ENCODE data around the gene F12. TPM values are rescaled to one million over a fixed set of nuclear protein-coding genes. Genes with fewer than 3 reads are reported as not detected.

F12 gene
- total RNA-seq, 4 donors from 2014 or later, result 0.42 to 2.6 (median 1.1) TPM; not detected in 1

GRCh38 chr5:177366528-177367322 is 42.6 kb downstream of the F12 start:
- no peaks in the 10 kb centered on the region for H3K27me3 ChIP-seq
- DNase-seq, result peak; percentile 96 to 97
- no peaks in the 10 kb centered on the region for H3K9me3 ChIP-seq
- peak overlapping the region; percentile 93 to 98 (median 93) for H3K27ac ChIP-seq
- H3K36me3 ChIP-seq, result no peaks in the 10 kb centered on the region
- intact Hi-C loops (cut with DNase I), result loop anchor here (5.0 kb wide), 1 partner anchor 54 kb away; the partner anchor contains the start of gene MXD3
- TF ChIP-seq POLR2A (IDR thresholded peaks at IDR 0.05) (peak in 1 of 2 donors; percentile 72), CTCF (IDR thresholded peaks at IDR 0.05) (no peak)
- 11 to 17% methylated on average over 35 to 36 of the region's 36 CpGs for WGBS, 2 donors
- H3K4me1 ChIP-seq, result peaks cover 30 to 50% of the 10 kb centered on the region in 2 donors
- H3K4me3 ChIP-seq (replicated peaks in 1 of 3), result peak overlapping the region in 2 of 3 donors; percentile 22 to 41

- Histone ChIP-seq H3K4me3 (replicated peaks in 1 of 3) (no peak overlapping the region), H3K27ac (peak overlapping the region; percentile 93 to 98 (median 93)), H3K9me3 (no peaks in the 10 kb centered on the region), H3K36me3 (no peaks in the 10 kb centered on the region), H3K4me1 (peaks cover 26 to 48% of the 10 kb centered on the region in 2 donors), H3K27me3 (no peaks in the 10 kb centered on the region)
- peak in 1 of 2 donors; percentile 18 for DNase-seq
- WGBS, 2 donors, result 80 to 84% methylated on average over 8 to 14 of the region's 14 CpGs
- TF ChIP-seq CTCF (IDR thresholded peaks at IDR 0.05) (no peak), POLR2A (IDR thresholded peaks at IDR 0.05) (no peak)
- intact Hi-C loops (cut with DNase I), result loop anchor here (5.0 kb wide), 1 partner anchor 54 kb away; the partner anchor contains the start of gene MXD3
Measured at GRCh38 chr5:177365845-177366527, 43.4 kb downstream of the F12 start.

GRCh38 chr5:177364159-177364962 is 45.0 kb downstream of the F12 start:
- Histone ChIP-seq H3K27me3 (no peaks in the 10 kb centered on the region), H3K27ac (no peak overlapping the region), H3K4me3 (replicated peaks in 1 of 3) (no peak overlapping the region), H3K4me1 (peaks cover 26 to 48% of the 10 kb centered on the region in 2 donors), H3K9me3 (no peaks in the 10 kb centered on the region), H3K36me3 (no peaks in the 10 kb centered on the region)
- intact Hi-C loops (cut with DNase I), result no loop called here
- WGBS, 2 donors, result 81 to 86% methylated on average over 11 of the region's 11 CpGs
- TF ChIP-seq CTCF (IDR thresholded peaks at IDR 0.05) (no peak), POLR2A (IDR thresholded peaks at IDR 0.05) (no peak)
- DNase-seq, result no peak

GRCh38 chr5:177363565-177363964 is 45.8 kb downstream of the F12 start:
- DNase-seq, result no peak
- Histone ChIP-seq H3K36me3 (no peaks in the 10 kb centered on the region), H3K27me3 (no peaks in the 10 kb centered on the region), H3K4me1 (peaks cover 26 to 48% of the 10 kb centered on the region in 2 donors), H3K9me3 (no peaks in the 10 kb centered on the region), H3K4me3 (replicated peaks in 1 of 3) (peak overlapping the region in 1 of 3 donors; percentile 27), H3K27ac (peak overlapping the region; percentile 81 to 91 (median 90))
- intact Hi-C loops (cut with DNase I), result no loop called here
- TF ChIP-seq CTCF (IDR thresholded peaks at IDR 0.05) (no peak), POLR2A (IDR thresholded peaks at IDR 0.05) (no peak)
- 38 to 48% methylated on average over 10 of the region's 10 CpGs for WGBS, 2 donors
